Sciatic nerve (tissue), 2 donors: Measurements from ENCODE around the gene ACP1. TPM values are rescaled to one million over a fixed set of nuclear protein-coding genes. Genes with fewer than 3 reads are reported as not detected.

Experiments used
- ATAC-seq: fragments of 200-7000 bp; cut with Tn5 transposase; one replicate; pipeline ENCODE4 v1.9.1; 2020; ENCODE audit warnings: mild to moderate bottlenecking, moderate library complexity
- DNase-seq: peaks from one replicate; pipeline ENCODE4 v3.0.0-alpha.2; 2020; ENCODE audit warnings: low spot score
- intact Hi-C: fragments of 100-400 bp; cut with DNase I; formaldehyde crosslinking; loops from one replicate; pipeline ENCODE4 v1.14.2; 2022
- total RNA-seq: library from RNA; stranded (reverse); fragmentation: NEBNext Ultra II Directional; extraction: Animal tissue kit (Norgen Biotek cat#: 25700); gene quantifications from one replicate; pipeline ENCODE4 v1.2.1, GENCODE V29; 2021
- donor health status: DM: no; HTN: no; CAD: no.
- donor health status: DM: no; HTN: no; CAD: no.

Gene ACP1
- total RNA-seq, 1 donor from 2014 or later, result 49.4 TPM

DNA sequence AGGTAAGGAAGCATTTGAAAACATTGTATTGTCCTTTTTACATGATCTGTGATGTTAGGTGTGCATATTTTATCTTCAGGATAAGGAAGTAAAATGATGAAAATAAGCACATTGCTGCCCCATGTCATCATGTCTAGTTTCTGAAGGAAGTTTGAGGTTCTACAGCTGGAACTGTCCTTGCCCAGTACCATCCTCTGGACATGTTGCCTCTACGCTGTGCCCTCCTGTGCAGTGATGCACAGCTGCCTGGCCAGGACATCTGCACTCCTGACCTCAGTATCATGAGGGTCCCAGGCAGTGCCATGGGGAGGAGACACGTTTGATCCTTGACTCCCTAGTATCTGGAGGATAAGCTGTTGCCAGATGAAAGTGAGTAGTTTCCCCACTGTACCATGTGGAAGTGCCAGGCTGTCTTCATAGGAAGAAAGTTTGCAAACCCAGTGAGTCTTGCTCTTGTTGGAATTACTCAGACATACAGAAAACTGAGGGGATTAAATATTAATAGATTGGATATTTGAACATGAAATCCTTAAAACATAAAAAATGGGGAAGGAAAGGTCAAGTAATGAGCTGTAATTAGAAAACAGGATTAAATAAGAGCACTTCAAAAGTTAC lies 13.7 kb downstream of the ACP1 start:
- ATAC-seq (no peak), DNase-seq (no peak)
- intact Hi-C loops, result no loop called here

DNA sequence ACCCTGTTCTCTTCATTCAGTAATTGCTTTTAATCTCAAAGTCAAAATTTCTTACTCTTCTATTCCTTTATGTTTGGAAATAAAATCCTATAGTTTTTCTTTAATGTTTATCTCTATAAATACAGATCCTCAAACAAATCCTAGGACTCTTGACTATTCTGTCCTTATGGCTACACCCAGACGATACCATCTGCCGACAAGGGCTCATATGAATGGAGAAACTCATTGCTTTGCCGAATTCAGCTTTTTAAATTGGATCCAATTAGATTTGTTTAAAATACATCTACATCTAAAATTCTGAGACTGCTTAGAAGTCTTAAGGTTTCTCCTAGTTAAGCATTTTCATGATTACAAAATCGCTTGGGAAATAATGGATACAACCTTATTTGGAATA lies 14.2 kb downstream of the ACP1 start:
- no peak for DNase-seq
- ATAC-seq, result no peak
- intact Hi-C loops, result no loop called here

DNA sequence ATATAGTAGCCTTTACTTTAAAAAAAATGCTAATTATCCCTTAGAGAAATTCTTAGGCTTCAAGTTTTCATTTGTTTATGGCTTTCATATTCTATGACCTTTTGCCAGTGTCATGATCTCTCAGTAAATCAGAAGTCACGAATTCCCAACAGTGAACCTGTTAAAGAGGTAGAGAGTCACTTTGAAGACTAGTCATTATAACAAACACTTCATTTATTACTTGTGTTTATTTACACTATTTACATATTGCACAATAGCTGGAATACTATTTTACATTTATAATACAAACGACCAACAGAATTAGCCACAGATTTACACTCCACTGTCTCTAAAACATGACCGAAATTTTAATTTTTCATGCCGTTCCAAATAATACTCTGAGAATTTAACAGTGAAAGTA lies 14.6 kb downstream of the ACP1 start:
- intact Hi-C loops, result no loop called here
- DNase-seq (no peak), ATAC-seq (no peak)

DNA sequence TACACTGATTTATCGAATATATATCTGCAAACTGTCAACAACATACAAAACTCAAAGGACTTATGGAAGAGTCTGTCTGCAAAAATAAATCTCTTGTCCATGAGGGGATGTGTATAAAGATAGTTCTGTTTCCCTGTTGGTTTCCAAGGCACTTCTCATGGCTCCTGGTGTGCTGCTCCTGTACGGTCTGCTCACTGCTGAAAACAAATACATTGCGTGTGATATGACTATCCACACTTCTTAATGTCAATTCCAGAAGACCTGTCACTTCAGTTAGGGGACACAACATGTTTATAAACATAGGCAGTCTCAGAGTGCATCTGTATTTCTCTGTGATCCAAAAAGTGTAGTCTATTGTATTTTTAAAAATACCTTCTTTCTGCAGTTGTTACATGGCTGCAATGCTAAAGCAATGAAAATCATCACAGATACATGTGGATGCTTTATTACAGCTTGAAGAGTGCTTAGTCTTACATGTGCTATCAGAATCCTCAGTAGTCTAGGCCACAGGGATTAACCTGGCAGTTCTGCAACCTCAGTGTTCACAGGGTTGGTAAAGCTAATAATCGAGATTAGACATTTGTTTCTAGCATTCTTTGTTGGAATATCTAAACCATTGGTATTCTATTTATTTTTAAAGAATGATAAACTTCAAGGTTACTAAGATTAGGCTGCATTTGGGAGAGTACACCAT lies 15.4 kb downstream of the ACP1 start:
- DNase-seq (no peak), ATAC-seq (no peak)
- intact Hi-C loops, result no loop called here

DNA sequence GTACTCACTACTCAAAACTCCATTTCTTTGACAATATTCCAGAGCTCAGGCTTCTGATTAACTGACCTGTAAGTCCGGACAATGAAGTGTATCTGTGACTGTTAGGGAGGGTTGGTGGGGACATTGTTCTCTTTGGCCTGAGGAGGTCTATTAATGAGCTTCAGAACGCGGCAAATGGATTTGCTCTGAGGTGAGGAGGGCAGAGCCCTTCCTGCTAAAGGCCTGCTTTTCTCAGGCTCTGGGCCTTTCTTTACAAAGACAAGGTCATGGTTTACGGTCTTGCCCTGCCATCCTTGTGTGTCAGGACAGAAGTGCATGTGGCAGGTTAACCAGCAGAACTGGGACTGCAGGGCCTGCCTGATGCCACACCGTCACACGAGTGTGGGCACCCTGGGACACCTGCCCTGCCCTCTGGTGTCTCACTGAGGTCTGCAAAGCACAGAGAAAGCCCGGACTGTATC lies 15.9 kb downstream of the ACP1 start:
- intact Hi-C loops, result no loop called here
- ATAC-seq (no peak), DNase-seq (no peak)

DNA sequence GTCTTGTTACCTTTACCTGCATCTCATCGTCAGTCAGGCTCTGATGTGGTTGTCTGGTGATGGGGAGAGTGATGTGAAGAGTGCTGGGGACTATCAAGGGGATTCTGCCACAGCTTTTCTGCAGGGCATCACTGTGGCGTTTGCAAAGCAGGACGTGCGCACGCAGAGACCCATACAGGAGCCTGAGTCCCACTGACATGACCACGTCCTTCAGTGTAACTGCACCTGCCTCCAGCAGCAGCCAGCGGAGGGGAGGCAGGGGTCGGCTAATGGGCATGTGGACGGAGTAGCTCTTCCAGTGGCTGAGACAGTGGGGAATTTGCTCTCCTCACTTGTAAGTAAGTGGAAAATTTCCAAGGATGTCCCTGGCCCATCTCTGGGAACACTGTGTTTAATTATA lies 16.6 kb downstream of the ACP1 start:
- intact Hi-C loops, result no loop called here
- ATAC-seq, result no peak
- no peak for DNase-seq

DNA sequence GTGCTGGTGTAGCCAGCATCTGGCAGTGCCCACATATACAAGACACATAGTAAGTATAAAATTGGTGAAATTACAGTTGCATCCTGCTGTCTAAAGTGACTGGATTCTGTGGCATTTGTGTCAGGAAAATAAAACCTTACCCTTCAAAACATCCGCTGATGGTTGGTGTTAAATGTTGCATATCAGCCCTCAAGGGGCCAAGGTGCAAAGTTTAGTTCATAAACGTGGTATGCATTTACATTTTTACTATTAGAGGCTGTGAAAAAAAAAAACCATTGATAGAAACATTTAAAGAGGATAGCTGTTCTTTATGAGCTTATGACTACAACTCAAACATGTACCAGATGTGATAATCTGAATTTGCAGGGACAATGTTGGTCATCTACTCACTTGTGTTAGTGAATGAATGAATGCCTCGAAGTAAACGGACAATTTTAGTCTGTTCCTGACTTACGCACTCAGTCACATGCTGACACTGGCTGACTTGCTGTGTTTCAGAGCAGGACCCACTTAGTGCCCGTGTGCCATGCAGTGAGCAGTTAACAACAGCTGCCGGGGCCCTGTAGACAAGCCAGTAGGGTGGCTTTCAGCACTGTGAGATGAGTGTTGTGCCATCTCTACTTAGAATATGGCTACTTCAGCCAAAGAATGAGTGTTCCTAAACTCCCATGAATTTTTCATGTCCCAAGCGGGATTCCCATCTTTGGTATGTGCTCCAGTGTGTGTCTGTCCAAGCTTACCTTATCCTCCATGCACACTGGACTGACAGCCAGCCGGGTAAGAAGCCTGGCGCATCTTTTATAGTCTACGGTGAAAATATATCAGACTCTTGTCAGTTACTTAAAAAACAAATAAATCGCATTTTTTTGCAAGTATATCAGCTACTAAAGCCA lies 17.9 kb downstream of the ACP1 start:
- intact Hi-C loops, result no loop called here
- no peak for ATAC-seq
- DNase-seq, result no peak

DNA sequence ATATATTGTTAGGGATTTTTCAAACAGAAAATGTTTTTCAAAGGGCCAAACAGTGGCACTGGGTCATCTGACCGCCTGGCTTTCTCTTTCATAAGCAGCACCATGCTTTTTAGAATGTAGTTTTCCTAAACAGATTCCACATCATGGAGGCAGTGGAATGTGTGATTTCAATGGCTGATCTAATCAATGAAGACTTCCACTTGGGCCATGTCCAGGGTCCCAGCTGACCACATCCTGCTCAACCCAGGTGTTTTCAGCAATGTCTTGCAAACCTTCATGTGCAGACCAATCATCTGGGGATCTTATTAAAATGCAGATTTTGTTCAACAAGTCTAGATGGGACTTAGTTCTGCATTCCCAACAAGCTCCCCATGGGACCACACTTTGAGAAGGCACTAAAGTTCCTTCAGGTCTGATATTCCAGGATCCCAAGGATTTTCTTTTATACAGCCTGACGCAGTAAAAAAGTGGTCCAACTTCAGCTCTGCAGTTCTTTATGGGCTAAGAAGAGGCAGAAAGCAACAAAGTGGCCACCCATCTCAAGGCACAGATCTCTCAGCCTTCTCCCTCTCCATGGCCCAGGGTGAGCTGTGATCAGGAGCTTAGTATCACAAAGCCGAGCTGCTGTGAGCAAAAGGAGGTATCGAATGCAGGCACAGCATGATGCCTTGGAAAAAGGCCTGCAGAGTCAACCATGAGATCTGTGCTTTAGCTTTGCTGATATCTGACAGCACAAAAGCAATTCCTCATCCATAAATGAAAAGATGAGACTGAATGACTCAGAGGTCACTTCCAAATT lies 19.4 kb downstream of the ACP1 start:
- no peak for ATAC-seq
- no peak for DNase-seq
- intact Hi-C loops, result no loop called here

DNA sequence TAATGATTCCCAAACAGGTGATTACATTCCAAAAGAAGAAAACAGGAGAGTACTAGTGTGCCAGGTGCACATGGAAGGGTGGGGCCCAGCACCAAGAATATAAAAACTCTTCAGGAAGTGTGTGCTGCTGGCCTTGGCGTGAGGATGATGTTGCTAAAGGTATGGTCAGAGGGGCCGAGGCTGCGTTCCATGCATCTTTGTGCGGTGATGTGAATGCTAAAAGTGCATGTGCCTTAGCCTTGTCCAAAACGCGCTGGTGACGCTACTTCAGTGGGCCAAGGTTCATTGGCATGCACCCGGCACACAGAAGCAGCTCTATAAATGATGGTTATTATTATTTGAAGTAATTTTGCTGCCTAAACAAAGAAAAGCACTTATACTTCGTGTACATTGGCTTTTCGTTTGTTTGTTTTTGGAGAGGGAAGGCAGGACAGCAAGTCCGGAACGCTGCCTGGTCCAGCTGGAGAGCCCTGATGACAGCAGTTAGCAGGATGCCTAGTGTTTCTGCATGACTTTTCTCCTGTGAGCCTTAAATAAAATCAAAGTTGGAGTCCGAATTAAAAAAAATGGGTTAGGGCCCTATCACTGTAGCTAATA lies 20.2 kb downstream of the ACP1 start:
- ATAC-seq (no peak), DNase-seq (no peak)
- intact Hi-C loops, result no loop called here

DNA sequence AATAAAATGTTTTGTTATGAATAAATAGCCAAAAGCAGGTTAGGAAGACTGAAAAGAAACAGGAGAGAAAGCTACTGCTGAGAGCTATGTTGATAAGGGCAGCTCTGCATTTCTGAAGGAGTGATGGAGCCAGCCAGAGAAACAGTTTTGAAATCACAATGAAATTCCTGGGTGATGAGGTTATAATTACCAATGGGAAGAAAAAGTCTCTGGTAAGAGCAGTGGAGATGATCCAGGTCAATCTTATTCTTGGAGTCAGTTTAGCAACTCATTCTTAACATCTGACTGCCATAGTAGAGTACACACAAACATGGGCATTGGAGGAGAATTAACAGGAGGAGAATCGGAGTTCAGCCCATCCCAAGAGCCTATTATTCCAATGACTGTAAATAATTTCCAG lies 20.8 kb downstream of the ACP1 start:
- DNase-seq (no peak), ATAC-seq (peak; percentile 79)
- intact Hi-C loops, result no loop called here

DNA sequence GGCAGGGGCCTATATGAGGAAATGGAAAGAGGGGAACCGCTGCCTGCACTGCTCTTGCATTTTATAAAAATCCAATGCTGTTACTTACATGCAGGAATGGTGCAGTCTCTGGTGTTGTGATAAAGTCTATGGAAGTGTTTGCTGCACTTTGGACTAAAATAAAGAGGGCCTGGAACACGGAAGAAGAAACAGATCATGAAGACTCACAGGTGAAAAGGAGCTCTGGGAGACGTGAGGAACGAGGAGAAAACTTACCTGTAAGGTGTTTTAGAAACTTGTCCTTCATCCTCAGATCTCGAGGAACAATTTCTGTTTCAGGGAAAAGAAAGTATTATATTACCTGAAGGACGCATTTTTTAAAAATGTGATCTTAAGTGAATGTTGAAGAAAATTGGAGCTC lies 21.3 kb downstream of the ACP1 start:
- intact Hi-C loops, result no loop called here
- DNase-seq, result no peak
- ATAC-seq, result no peak

DNA sequence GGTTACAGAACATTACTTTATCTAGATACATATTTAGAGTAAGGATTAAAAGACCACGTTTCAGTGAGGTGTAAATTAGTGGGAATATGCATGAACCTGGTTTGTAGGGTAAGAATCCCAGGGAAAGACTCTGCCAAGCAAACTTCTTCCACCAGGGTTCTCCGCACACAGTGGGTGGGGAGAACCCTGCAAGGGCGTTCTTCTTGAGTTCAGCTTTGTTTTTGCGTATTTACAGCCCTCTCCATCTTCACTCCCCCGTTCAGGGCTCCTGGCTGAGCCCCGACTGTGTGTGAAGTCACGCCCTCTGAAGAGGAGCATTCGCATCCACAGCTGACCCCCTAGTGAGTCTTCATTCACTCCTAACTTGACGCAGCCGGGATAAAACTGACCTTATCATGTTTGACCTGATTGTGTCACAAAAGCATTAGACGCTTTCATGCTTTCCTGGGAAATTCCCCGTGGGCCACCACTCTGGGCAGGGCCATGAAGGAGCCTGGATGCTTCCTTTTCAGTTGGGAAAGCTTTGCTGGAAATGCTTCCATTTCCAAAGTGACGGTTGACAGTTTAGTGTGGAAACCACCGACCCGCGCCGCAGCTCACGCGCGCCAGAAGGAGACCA lies 22.1 kb downstream of the ACP1 start:
- ATAC-seq (no peak), DNase-seq (no peak)
- intact Hi-C loops, result no loop called here

DNA sequence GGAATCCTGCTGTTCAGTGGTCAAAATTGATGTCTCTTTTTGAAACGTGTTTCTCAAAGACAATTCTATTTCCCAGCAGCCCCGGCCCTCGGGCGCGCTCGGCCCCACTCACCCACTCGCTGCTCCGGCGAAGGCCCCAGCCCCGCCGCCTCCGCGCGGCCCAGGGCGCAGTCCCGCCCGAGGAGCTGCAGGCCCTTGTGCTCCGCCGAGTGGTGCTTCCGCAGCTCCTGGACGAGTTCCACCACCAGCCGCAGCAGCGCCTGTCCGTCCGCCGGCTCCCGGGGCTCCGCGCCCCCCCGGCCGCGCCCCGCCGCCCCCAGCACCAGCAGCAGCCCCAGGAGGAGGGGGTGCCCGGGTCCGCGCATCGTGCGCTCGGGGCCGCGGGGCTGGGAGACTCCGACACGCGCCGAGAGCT lies 22.7 kb downstream of the ACP1 start:
- intact Hi-C loops, result no loop called here
- ATAC-seq (no peak), DNase-seq (no peak)

DNA sequence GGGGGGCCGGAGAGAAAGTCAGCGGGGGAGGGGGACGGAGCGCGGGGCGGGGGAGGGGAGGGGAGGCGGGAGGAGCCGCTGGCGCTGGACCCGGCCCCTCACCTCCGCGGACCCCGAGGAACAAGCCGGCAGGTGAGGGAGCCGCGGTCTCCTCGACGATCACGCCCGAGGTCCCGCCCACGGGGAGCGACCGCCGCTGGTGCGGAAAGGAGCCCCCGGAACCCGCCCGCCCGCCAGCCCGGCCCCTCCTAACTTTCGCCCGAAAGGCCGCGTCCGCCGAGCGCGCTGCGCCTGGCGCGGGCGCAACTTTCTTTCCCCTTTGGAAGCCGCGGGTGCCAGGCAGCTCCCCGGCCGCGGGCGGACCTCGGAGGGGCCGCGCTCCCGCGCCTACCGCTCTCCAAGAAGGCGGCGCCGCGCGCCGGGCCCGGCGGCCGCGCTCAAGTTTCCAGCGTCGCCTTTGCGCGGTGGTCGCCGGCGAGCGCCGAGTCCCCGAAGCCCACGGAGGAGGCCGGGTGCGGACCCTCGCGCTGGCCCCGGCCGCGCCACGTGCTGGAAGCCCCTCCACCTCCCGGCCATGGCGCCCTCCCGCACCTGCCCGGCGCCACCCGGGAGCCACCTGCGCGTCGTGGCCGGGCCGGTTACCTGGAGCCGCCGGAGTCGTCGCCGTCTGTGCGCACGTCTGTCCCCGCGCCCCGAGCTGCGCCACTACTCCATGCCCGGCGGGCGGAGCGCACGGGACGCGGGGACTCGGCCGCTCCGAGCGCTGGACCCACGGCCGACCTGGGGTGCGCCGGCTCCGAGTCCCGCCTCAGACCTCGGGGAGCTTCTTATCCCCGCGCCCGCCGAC lies 23.4 kb downstream of the ACP1 start, which contains the start of gene ALKAL2:
TSS of gene ALKAL2 (minus strand) at position 181 of the 847 bp plus-strand sequence. CDS start 256 bp downstream, outside the sequence.
- DNase-seq, result no peak
- intact Hi-C loops, result no loop called here
- ATAC-seq, result no peak

DNA sequence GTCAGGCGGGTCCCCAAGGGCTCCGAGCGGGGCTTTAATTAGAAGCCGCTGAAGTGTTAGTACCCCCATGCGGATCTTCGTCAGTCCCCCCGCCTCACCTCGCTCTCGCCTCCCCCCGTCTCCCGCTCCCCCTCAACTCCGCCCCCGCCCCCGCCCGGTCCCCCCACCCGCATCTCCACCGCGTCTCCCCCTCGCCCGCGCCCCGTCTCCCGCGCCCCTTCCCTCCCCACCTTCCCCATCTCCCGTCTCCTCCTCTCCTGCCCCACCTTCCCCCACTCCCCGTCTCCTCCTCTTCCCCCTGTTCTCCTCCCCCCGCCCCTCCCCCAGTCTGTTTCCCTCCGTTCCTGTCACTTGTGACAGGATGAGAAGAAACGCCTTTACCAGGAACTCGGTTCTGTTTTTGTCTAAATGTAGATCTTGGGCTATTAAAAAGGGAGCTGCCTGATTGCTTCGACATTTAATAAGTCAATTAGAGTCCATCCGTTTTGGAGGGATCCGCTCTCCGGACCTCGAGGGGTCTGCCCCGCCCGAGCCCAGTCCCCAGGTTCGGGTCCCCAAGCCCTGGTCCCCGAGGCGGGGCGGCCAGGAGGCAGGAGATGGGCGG lies 24.1 kb downstream of the ACP1 start:
- intact Hi-C loops, result no loop called here
- DNase-seq (no peak), ATAC-seq (no peak)

DNA sequence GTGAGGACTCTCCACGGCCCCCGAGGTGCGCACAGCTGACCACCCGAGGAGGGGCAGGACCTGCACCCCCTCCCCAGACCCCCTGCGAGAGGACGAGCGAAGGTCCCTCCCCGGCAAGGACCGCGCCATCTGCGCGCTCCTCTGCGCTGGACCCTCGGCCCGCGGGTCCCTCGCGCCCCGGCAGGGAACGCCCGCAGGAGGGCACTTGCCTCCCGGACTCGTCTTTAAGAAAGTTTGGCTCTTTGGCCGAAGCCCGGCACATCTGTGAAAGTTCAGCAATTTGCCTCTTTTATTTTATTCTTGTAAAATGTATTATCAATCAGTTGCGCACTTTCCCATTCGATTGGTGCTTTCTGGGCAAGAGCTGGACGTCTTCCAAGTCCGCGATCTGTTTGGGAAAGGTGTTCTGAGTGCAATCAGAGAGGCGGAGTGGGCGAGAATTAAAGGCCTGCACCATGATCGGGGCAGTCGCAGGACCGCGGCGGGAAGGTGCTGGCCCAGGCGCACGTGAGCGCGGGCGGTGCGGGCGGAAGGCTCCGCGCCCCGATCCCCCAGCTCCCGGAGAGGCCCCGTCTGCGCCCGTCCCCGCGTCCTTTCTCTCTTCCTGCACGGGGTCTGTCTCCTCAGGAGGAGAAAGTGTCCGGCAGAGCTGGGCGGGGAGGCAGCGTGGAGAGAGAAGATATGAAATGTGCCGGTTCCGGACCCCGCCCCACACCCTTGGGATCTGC lies 24.8 kb downstream of the ACP1 start:
- intact Hi-C loops, result no loop called here
- DNase-seq (no peak), ATAC-seq (peak; percentile 50)
